ENCODE data around the gene PLXNA2. TPM values are rescaled to one million over a fixed set of nuclear protein-coding genes. Genes with fewer than 3 reads are reported as not detected.

PLXNA2 gene
- total and polyA plus RNA-seq, 11 donors: 9.2 to 28.2 (median 18.0) TPM

DNA sequence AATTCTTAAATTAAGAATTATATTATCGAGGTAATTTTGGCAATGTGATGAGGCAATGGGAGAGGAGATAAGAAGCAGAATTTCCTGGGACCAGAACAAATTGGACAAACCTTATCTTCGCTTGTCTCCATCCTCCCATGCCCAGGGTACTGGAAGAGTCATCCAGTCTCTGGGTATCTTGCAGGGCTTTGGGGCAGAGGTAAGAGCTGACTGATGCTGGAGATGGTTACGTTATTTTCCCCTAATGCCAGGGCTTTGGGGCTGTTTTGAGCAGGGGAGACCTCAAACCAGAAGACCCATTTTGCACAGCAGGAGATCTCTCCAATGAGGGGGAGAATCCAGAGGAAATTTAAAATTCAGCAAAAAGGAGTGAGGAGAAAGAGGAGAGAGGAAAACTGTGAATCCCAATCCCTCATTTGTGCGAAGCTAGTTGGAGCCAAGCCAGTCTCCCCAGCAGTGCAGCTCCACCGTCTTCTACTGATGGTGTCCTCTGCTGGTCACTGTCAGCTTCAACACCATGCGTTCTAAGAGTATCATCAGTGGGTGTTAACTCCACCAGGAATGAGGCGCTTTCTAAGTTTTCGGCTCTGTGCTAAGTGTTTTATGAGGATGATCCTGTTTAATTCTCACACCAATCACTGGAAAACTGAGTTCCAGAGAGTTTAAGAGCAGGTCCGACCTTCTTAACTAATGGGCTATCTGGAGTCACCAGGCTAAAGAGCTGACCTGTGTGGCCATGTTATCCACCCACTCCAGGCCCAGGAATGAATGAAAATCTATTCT is 246.5 kb downstream of the PLXNA2 start:
- DNase-seq (peak; percentile 75 to 86 (median 84)), ATAC-seq (peak; percentile 66 to 92 (median 84))
- Histone ChIP-seq H3K27me3 (no peaks in the 10 kb centered on the region), H3K36me3 (no peaks in the 10 kb centered on the region), H3K9me3 (peaks cover 0 to 6% (median 0%) of the 10 kb centered on the region in 12 donors), H3K4me3 (no peak overlapping the region), H3K27ac (no peak overlapping the region), H3K4me1 (peaks cover 0 to 7% (median 0%) of the 10 kb centered on the region in 12 donors)
- TF ChIP-seq, protein P1, sequence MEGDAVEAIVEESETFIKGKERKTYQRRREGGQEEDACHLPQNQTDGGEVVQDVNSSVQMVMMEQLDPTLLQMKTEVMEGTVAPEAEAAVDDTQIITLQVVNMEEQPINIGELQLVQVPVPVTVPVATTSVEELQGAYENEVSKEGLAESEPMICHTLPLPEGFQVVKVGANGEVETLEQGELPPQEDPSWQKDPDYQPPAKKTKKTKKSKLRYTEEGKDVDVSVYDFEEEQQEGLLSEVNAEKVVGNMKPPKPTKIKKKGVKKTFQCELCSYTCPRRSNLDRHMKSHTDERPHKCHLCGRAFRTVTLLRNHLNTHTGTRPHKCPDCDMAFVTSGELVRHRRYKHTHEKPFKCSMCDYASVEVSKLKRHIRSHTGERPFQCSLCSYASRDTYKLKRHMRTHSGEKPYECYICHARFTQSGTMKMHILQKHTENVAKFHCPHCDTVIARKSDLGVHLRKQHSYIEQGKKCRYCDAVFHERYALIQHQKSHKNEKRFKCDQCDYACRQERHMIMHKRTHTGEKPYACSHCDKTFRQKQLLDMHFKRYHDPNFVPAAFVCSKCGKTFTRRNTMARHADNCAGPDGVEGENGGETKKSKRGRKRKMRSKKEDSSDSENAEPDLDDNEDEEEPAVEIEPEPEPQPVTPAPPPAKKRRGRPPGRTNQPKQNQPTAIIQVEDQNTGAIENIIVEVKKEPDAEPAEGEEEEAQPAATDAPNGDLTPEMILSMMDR (IDR thresholded peaks at IDR 0.05): peak; percentile 71 to 90 (median 80)
- no peak for TF ChIP-seq POLR2A (IDR thresholded peaks at IDR 0.05)
- intact Hi-C loops (cut with DNase I): loop anchor here in 3 of 10 donors (1.0 kb wide), 1 partner anchor 112 kb away; no protein-coding TSS in a partner anchor
- 36 to 44% (median 37%) methylated on average over 9 of the region's 9 CpGs for WGBS, 4 donors

DNA sequence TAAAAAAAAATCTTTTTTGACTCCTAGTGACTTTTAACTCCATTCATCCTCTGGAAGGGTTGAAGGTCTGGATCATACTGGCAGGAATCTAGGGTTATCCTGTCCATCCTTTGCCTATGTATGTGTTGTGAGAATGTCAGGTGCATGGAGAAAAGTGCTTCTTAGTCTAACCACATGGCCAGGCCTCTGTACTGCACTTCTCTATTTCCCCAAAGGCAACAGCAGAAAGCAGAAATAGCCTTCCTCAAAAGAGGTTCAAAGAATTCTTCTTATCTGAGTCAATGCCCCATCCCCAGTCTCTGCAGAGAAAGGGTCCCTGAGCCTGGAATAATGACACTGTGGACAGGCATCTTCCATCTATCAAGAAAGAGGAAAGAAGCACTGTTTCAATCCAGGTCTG is 247.5 kb downstream of the PLXNA2 start:
- no peak overlapping the region for H3K27ac ChIP-seq
- no peak for DNase-seq
- no peaks in the 10 kb centered on the region for H3K27me3 ChIP-seq
- ATAC-seq: no peak
- H3K36me3 ChIP-seq: no peaks in the 10 kb centered on the region
- TF ChIP-seq, protein P1 (IDR thresholded peaks at IDR 0.05): no peak
- no peak for TF ChIP-seq POLR2A (IDR thresholded peaks at IDR 0.05)
- peaks cover 0 to 7% (median 0%) of the 10 kb centered on the region in 12 donors for H3K4me1 ChIP-seq
- H3K4me3 ChIP-seq: no peak overlapping the region
- intact Hi-C loops (cut with DNase I): loop anchor here in 2 of 10 donors (1.0 kb wide), 1 partner anchor 111 kb away; no protein-coding TSS in a partner anchor
- peaks cover 0 to 6% (median 0%) of the 10 kb centered on the region in 12 donors for H3K9me3 ChIP-seq

DNA sequence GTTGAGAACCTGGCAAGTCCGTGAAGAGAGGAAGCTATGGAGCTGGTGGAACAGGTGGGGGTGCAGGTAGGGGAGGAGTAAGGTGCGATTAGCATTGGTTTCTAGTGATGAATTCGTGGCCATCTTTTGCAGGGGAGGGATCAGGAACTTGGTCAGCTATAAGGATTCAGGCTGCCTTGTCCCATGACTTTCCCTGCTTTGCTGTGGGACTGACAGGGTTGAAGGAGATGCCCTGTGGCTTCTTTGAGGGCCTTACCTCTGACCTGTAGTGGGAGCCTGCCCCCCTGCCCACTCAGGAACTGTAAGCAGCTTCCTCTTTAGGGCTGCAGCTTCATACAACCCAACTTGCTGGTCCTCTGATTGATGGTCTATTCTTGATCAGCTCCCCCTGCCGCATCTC is 248.6 kb downstream of the PLXNA2 start:
- Histone ChIP-seq H3K9me3 (peaks cover 0 to 6% (median 0%) of the 10 kb centered on the region in 12 donors), H3K4me1 (peaks cover 0 to 7% (median 0%) of the 10 kb centered on the region in 12 donors), H3K4me3 (no peak overlapping the region), H3K27me3 (peaks cover 0 to 2% (median 0%) of the 10 kb centered on the region in 9 donors), H3K36me3 (no peaks in the 10 kb centered on the region), H3K27ac (no peak overlapping the region)
- DNase-seq: peak in 1 of 5 donors; percentile 7
- intact Hi-C loops (cut with DNase I): loop anchor here in 1 of 10 donors (2.0 kb wide), 1 partner anchor 23 kb away; no protein-coding TSS in a partner anchor
- WGBS, 4 donors: 67 to 86% (median 73%) methylated on average over 4 of the region's 4 CpGs
- TF ChIP-seq, protein P1 (IDR thresholded peaks at IDR 0.05): no peak
- no peak for TF ChIP-seq POLR2A (IDR thresholded peaks at IDR 0.05)
- ATAC-seq: no peak
